IPS-11a (cell line): ENCODE results near the gene ACTMAP.

Source experiments
- H3K4me3 ChIP-seq: one replicate; pipeline ENCODE4 v1.5.1; 2013; ENCODE audit warnings: low read depth, low read length, control low read depth

ACTMAP gene

GRCh38 chr19:40701758-40702157, 48.5 kb downstream of the ACTMAP start:
- H3K4me3 ChIP-seq = no peak overlapping the region

- H3K4me3 ChIP-seq = no peak overlapping the region
These were observed 50.2 kb downstream of the ACTMAP start for GRCh38 chr19:40700083-40700482.

- no peak overlapping the region for H3K4me3 ChIP-seq
These were observed 53.3 kb downstream of the ACTMAP start for GRCh38 chr19:40697007-40697406.

DNA sequence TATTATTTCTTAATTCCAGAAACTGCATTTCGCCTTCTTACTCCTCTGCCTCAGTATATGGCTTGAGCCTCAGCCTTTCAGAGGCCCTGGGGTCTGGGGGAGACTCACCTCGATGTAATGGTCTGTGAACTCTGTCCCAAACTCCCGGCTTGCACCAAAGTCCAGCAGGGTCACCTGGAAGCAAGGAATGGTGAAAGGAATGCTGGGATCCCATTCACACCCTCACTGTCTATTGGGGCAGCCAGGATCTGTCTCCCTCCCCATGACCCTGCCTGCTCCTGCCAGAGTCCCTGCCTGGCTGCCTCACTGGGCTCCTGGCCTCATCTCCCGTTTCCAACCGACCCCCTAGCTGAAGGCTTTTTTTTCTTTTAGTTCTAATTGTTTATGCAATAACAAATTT, 54.4 kb downstream of the ACTMAP start:
- H3K4me3 ChIP-seq = no peak overlapping the region

GRCh38 chr19:40693896-40694295, 56.4 kb downstream of the ACTMAP start:
- no peak overlapping the region for H3K4me3 ChIP-seq

DNA sequence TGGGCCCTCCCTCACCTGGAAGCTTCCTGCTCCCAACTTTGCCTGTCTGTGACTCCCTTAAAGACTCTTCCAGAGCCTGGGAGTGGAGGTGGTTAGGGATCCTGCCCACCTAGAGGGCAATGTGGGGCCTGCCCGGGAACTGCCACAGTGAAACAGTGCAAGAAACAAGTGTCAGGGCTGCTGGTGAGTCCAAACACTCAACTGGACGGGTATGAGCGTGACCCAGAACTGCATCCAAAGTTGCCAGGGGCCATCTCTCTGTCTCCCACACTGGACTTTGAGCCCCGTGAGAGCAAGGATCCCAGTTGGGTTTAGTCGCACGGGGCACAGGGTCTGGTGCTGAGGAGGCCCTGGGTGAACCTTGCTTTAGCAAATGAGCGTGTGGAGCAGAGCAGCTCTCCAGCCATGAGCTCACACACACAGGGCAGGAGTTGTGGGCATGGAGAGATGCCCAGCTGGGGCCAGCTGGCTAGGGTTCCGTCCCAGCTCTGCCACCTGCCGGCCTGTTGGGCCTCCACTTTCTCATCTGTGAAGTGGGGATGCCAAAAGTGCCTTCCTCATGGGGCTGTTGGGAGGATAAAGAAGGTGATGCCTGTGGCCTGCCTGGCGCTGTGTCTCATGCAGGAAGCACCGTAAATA, 57.0 kb downstream of the ACTMAP start:
- H3K4me3 ChIP-seq = no peak overlapping the region

DNA sequence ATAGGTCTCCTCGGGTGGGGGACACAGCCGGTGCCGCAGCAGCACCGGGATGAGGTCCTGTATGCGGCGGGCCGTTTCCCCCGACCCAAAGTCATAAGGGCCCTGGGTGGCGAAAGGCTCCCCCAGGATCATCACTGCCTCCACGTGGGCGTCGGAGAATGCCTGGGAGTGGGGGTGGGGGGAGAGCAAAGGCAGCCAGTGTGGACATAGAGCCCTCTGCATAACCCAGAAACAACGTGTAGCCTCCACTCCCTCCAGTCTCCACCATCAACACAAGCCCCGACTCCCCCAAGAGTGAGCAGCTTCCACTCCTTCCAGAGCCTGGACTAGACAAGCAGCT, 58.1 kb downstream of the ACTMAP start:
- H3K4me3 ChIP-seq = no peak overlapping the region

DNA sequence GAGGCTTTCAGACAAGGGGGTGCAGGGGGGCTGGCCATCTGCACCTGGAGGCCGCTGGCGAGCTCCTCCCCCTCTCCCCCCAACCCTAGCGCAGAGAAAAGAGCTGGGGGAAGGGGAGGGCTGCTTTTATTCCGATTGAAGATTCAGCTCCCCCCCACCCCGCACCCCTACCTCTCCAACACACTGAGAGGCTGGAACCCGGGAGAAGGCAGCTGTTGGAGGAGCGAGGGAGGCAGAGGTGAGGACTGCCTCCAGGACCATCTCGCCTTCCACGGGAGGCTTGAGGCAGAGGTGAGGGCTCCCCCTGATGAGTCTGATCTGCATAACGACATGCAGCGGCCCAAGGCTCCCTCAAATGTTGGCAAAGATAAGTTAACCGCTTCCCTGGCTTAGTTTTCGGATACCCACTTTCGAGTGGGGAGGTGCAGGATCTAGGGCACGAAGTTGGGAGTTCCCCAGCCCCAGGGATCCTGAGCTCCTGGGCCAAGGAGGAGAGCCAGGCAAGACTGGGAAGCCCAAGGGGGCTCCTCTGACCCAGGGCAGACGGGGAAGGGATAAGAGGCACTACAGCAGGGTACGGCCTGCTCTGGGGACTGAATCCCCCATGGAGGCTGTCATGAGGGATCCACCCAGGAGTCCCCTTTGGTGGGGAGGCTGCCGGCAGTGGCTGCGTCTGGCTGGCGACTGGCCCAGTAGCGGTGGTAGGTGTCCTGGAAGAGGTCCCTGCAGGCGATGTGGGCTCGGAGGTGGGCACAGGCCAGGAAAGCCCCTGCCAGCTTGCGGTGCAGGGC, 58.7 kb downstream of the ACTMAP start:
- no peak overlapping the region for H3K4me3 ChIP-seq
